Stimulated activated CD4-positive, alpha-beta T cell treated with anti-CD3 and anti-CD28 coated beads, Interleukin-2, amount 100 ng/mL, for 24 hours (primary cell): Measurements from ENCODE around the gene RPS17.
A peak's percentile ranks its signal among the peaks of the same experiment; 100 is the strongest.

Experiments used
- DNase-seq, 2 donors: peaks; one replicate each; pipeline ENCODE4 v3.0.0-alpha.2; 2020

Gene RPS17

DNA sequence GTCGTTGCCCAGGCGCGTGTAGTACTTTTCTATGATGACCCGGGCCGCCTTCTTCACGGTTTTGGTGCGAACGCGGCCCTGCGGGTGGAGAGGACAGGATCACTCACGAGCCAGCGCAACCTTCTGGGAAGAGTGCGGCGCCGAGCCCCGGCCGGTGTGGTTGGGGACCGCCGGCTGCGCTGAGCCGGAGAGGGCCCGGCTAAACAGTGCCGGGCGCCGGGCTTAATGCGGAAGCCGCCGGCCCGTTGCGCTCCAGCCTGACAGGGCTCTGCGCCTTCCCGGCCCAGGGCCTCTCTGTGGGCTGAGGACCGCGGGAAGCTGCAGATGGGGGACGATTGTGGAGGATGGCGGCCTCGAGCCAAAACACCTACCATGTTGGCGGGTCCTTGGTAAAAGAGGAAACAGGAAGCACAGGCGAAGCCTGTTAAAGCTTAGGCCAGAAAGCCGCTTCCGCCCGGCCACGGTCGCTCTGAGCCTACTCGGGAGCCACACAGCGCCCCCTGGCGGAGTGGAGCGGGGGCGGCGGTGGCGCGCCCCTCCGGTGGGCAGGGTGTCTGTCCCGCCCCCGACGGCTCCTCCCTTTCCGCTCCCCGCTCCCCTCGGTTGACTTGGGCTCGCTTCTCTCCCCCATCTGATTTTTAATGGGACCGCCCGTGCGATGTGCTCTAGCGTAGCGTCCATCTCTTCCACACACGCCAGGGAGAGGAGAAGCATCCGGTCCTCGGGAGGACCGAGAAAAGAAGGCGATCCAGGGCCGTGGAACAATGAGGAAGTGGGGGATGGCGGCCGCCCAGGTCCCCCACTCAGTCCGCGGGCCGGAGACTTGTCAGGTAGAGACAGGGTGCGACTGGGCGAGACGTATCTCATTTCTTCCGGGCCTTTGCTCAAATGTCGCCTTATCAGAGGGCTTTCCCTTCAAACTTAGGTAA, at the start of gene RPS17:
TSS of gene RPS17 (minus strand) at position 403 of the 929 bp plus-strand sequence. CDS start at position 374, 29 bp downstream.
- DNase-seq = peak; percentile 99

DNA sequence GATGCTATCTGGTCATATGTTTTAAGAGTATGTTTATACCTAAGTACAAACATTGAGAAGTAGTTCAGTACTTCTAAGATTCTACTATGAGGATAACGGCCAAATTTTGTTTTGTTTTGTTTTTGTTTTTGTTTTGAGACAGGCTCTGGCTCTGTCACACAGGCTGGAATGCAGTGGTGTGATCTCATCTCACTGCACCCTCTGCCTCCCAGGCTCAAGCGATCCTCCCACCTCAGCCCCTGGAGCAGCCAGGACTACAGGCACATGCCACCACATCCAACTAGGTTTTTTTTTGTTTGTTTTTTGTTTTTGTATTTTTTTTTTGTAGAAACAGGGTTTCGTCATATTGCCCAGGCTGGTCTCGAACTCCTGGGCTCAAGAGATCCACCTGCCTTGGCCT, 47.5 kb upstream of the RPS17 start:
- no peak for DNase-seq

DNA sequence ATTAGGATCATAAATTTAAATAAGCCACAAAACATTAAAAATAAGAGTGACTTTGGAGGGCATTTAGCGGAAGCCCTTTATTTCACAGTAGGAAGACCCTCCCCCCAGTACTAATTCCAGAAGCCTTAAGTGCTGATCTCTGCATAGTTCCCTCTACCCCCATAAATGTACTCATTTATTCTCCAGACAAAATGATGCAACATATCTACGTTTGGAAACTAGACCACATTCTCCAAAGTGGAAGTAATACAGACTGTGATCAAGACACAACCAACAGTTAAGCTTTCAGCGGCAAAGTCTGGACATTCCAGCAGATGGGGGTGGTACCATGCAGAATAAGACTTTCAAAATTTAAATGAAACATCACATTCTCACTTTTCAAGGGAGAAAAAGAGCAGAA, 44.8 kb upstream of the RPS17 start:
- no peak for DNase-seq

DNA sequence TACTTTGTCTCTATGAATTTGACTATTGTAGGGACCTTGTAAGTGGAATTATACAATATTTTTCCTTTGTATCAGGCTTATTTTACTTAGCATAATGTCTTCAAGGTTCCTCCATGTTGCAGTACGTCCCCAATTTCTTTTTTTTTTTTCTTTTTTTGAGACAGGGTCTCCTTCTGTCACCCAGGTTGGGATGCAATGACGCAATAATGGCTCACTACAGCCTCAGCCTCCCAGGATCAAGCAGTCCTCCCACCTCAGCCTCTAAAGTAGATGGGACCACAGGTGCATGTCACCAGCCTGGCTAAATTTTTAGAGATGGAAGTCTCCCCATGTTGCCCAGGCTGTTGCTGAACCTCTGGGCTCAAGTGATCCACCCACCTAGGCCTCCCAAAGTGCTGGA, 40.5 kb upstream of the RPS17 start:
- DNase-seq = no peak

DNA sequence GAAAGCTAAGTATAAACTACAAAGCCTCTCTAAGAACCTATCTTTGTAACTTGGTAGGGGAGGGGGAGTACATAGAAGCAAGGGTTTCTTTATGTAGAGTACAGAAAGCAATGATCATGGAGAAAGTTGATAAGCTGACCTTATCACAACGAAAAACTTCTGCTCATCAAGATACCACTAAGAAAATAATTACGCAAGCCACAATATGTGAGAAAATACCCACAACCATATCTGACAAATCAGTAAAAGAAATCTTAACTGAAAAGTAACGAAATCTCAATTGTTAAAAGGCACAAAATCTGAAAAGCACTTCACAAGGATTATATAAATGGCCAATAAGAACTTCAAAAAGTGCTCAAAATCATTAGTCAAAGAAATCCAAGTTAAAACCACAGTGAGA, 35.1 kb upstream of the RPS17 start:
- no peak for DNase-seq

DNA sequence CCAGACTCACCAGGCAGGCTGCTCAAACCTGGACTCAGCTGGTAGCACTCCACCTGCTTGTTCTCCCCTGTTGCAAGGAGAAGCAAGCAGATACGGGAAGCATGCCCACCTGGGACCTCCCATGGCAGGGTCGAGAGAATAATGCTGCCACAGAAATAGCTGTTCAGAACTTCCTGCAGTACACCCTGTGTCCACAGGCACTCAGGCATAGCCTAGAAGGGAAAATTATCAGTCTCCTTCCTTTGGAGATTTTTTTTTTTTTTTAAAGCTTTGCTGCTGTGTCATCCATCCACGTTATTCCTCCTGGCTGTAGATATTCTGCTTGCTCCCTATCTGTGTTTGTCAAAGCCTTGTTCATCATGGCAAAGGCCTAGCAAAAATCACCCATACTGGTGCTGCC, 32.7 kb upstream of the RPS17 start:
- DNase-seq = no peak

DNA sequence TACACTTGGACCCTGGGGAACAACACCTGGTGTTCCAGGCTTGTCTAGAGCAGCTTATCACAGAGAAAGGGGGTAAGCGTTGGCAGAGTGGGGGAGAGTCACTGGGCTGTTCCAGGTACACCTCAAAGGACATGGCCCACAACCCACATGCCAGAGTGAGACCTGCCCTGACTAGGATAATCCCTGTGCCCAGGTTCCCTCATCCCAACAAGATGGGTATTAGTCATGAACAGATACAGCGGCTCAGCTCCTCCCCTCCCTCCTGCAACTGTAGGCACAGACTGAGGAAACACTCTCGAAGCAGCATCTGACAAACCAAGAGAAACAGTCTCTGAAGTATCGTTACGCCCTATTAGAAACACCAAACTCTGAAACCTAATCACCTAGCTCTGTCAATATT, 32.1 kb upstream of the RPS17 start:
- no peak for DNase-seq

DNA sequence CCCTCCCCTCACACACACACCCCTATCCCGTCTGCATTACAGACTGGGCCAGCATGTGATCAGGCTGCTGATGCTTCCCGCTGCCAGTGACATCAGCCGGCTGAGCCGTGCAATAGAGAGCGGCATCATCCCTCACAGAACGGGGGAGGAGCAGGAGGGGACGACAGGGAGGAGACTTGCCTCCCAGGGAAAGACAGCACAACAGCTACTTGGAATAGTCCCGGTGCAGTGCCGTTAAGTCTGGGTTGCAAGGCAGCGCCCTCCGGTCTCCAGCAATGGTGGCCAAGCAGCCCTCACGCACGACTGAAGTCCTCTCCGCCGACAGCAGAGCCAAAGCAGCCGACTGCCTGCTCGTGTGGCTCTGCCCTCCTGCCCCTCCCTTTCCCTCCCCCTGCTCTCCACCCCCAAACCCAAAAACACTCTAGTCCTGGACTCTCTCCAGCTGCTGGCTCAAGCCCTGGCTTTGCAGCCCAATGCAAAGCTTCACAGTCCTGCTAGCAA, 31.5 kb upstream of the RPS17 start:
- peak in 1 of 2 donors; percentile 5 for DNase-seq

DNA sequence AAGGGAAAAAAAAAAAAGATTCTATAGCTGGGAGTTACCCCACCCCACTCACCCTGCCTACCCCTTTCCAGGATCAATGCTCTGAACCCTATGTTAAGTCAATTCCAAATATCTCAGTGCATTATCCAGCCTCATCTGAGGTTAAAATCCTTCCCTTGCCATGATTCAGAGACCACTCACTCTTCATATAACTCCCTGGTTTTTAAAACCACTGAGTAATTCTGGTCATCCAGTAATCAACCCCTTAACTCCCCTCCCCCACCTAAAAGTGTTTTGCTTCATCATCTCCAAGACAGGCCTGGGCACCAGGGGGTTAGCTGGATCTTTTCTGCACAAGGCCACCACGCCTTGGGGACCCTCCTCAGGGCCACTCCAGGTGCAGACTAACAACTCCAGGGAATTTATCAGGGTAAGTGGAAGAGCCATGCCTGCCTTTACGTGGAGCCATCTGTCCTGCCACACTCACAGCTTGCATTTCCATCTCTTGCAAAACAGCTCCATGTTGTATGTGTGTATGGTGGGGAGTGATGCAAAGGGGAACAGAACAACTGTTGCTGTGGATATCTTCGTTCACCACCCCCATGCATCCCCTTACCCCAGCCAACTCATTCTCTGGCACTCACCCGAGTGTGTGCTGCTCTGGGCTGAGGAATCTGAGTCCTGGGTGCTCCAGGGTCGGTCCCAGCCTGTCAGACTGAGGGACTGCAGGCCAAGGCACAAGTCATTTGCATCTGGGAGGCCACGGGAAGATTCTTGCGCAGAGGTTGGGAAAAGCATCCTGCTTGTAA, 30.7 kb upstream of the RPS17 start:
- DNase-seq = no peak

DNA sequence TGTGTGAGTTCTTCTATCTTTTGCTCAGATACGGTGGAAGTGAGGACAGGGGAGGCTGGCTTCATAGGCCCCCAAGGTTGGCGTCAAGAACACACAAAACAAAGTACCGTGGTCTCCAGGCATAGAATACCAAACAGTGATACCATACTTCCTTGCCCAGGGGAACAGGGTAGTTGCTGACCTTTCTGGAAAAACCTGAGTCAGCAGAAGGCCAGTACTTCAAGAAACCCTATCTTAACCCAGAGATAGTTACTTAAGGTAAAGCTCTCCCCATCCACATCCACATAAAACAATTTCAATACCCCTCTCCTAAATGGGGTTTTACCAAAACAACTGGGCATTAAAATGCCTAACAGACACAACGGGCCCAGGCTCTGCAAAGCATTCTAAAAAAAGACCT, 29.6 kb upstream of the RPS17 start:
- no peak for DNase-seq

DNA sequence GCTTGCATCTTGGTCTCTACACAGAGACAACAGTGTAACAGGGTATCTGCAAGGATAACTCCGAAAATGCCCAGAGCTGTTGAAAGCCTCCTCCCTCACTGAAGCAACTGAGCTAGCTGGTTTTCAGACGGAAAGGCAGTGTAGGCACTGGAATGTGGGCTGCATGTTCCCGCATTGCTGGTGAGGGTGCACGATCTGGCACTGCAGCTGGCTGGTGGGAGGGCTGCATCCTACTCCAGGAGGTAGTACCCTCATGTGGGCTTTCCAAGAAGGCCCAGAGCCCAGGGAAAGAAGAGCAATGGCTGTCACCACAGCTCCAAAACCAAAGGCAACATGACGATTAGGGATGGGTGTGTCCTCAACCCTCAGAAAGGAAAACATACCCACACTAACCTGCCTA, 28.7 kb upstream of the RPS17 start:
- DNase-seq = no peak

DNA sequence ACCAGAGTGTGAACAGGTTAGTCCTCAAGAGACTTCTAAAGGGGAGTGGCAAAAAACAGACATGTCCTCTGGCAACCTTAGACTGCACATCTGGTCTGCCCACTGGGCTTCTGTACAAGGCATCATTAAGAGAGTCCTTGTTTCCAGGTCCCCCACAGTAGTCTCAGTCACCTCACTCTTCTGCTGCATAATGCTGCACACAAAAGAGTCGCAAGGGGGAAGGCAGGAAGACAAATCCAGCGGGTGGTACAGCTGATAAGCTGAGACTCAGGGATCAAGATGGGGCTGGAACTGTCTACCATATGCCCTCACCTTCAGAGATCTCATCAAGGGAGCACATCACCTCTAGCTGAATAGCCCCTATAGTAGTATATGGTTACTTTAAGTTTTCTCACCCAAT, 27.4 kb upstream of the RPS17 start:
- no peak for DNase-seq

DNA sequence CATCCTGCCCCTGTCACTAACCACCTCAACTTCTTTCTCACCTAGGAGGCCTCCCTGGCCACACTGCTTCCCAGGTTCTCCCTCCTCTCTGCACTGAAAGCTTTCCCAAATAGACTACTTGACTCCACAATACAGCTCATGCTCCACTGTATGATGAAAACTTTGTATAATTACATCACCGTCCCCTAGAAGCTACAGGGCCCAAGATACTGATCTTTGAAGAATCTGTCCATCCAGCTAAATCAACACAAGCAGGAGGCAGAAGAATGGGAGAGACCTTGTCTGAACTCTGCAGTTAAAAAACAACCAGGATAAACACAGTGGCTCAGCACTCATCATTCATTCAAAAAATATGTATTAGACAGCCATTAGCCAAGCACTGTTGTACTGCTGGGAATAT, 26.4 kb upstream of the RPS17 start:
- DNase-seq = no peak

DNA sequence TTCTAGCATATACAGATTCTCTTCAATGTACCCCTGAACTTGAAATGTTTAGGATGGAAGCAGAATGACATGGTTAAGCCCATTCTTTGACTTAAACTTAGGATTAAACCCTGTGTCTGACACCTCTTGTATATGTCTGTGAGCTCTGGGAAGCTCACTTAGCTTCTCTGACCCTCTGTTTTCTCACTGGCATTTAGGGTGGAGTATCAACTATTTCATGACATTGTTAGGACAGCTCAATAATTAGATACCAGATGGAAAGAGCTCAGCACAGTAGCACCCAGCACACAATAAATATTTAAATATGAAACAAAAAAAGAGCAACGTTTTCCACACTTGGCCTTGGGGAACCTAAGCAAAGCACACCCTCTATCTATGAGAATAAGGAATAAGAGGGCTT, 18.2 kb upstream of the RPS17 start:
- no peak for DNase-seq

DNA sequence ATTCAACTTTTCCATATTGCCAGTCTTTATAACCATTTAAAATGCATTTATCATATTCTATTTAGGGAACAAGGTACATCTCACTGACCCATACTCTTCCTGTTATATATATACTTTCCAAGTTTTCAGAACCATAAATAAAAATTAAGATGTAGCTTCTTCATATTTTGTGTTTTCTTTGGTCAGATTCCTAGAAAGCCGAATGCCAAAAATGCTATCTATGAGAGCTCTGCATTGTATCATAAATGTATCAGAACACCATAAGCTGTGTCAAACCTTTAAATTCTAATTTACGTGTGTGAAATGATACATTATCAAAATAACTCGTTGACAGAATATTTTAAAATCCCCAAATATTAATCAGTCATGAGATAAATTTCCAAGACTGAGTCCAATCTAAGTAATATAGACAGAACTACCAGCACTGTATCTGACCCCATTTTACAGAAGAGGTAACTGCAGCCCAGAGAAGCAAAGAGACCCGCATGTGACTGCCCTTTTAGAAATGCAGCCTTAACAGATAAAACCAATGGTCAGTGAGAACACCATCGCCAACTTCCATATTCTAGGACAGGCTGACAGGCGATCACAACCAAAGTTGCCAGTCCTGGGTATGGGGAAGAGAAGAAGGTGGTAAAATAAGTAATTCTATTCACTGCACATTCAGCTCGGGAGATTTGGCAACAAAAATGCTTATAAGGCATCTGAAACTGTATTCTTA, 16.2 kb upstream of the RPS17 start:
- no peak for DNase-seq

DNA sequence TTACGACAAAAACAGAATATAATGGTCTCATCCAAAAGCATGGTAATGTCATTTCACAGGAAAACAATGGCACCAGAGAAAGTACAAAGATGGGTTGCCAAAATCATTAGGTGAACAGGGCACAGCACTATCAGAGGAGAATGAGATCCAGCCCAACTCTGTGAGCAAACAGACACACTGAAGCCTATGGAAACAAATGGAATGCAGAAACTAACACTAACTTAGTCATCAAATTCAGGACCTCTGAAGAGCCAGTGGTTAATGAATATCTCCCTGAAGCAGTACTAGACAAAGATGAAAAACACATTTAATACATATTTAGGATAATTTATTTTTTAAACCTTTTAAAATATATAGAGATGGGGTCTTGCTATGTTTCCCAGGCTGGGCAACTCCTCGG, 14.6 kb upstream of the RPS17 start:
- DNase-seq = no peak

DNA sequence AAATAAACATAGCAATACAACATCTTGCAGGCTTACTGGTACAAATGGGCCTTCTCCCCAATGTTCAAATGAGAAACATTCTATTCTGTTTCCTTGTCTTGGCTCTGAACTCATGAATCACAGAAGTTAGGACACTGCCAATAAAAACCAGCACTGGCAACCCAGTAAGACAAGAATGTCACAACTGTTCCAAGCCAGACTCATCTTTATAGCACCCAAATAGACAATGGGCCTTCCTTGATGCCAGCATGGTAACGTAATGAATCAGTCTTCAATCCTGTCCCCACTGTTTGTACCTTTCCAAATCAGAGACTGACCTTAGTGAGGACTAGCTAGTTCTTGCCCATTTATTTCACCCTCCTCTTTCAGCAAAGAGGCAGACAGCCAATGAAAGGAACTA, 14.1 kb upstream of the RPS17 start:
- no peak for DNase-seq

DNA sequence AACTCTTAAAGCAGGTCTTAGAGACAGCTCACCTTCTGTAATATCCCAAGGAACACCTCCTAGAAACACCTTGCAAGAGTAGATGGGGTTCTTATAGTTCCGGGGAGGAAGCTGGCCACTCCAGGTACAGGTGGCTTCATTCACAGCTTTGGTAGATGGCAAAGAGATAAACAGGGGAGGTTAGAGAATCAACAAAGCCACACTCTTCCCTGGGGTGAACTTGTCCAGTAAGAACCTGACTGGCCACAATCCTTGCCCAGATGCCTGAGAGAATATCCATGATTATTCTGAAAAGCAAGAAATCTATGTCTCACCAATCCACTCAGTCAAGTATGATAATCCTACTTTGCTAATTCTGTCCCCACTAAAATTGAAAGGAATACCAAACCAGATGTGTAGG, 13.6 kb upstream of the RPS17 start:
- no peak for DNase-seq

DNA sequence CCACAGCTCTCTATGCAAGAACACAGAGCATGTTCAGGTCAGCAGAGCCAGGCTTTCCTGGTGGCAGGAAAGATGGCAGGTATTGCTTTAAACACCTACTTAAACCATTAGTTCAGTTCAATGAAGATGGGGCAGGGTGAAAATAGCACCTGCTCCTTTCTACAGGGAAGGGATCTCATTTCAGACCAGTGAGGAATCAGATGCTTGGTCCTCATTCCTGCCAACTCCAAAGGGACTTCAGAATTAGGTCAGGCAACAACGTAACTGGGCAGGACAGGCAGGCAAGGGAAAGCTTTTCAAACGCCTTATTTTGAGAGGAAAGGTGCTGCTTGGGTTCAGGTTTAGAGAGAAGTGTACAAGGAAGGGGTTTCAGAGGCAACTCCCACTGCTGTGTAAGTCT, 12.6 kb upstream of the RPS17 start:
- no peak for DNase-seq

DNA sequence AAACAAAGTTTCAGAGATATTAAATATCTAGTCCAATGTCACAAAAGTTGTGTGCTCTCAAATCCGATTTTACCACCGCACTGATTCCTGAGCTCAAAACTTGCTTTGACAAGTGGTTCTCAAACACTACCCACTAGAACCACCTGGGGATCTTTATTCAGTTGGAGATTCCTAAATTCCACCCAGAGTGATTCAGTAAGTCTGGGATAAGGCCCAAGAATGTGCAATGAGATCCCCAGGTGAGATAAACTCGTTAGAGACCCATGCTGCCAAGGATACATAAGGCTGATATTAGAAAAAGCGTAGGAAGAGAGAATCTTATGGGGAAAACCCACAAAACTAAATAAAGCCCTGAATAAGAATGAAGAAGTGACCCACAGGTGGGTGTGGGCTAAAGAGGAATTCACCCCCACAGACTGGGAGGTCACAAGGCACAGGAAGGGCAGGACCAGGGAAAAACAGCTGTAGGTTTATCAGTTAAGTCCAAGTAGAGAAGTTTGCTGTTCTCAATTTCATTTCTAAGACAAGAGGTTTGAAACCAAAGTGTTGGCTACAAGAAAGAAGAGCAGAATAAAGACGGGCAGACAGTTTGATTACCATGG, 11.5 kb upstream of the RPS17 start:
- DNase-seq = no peak

DNA sequence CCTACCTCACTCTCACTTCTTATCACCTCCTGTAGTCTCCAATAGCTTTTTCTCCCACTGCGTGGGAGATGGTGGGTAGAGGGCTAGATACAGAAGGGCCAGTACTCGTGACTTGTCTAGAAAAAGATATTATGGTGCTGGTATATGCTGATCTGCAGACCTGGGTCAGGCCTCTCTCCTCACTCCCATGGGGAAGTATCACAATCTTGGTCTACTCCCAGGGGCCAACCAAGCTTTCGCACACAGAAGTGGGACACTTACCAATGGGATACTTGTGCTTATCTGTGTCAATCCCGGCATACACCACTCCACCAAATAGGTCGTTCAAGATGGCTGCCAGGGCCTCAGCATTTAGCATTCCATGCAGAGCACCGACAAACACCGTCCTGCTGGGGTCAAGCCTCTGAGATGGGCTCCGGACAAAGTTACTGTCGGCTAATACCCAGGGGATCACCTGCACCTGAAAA, 9.0 kb upstream of the RPS17 start:
- DNase-seq = no peak

DNA sequence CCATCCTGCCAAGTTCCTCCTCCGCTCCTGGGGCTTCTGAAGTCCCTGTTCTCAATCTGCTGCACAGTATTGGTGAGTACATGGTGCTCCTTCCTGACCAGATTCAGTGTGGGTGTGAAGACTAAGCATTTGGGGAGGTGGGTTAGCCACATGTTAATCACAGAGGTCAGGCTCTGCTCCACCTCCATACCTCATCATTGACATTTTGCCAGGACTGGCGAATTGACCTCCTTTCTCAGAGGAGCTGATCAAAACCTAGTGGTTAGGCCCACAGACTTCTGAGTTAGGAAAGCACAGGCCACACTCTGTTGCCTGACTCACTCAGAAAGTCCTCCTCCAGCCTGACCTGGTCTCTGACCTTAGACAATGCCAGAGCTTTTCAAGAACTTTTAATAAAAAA, 8.4 kb upstream of the RPS17 start:
- DNase-seq = no peak

DNA sequence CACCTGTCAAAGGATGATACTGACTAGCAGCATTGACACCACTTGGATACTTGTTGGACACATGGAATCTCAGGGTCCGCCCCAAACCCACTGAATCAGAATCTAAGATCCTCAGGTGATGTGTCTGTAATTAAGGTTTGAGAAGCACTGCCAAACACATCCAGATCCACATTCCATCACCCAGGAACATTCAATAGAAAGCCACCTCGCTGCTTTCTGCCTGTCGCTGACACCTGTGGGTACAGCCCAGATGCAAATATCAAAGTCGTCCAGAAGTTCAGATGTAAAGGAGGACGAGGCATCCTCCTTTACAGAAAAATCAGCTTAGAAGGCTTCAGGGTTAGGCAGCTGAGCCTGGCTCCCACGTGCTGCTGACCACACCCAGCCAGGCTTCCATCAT, 5.2 kb upstream of the RPS17 start:
- no peak for DNase-seq
